A673 (cell line): Measurements from ENCODE around the gene PRSS3.

Source experiments
- EZH2 ChIP-seq: fragments of 200-600 bp; sonication (generic); IDR thresholded peaks from 2 replicates; pipeline ENCODE4 v1.6.1; 2017; ENCODE audit warnings: borderline replicate concordance, low read depth, mild to moderate bottlenecking, mixed read lengths, antibody characterized with exemption, low read length; ENCODE audit not compliant: poor library complexity, severe bottlenecking
- TF ChIP-seq, protein P1 (sequence below): fragments of 300-800, 200-600 bp; sonication (generic); conservative IDR thresholded peaks from 2 replicates; pipeline ENCODE4 v1.5.1; 2017; ENCODE audit warnings: low read depth, mild to moderate bottlenecking, antibody characterized with exemption, low read length, moderate library complexity, mixed read lengths

DNA sequence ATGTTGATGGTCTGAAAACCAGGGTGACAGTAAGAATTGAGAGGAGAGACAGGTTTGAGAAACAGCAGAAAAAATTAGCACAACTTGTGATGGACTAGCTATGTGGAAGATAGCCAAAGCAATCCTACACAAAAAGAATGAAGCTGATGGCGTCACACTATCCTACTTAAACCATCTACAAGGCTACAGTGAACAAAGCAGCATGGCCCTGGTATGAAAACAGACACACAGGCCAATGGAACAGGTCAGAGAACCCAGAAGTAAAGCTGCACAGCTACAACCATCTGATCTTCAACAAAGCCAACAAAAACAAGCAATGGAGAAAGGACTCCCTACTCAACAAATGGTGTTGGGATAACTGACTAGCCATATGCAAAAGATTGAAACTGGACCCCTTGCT is 14.1 kb downstream of the PRSS3 start:
- TF ChIP-seq, protein P1, sequence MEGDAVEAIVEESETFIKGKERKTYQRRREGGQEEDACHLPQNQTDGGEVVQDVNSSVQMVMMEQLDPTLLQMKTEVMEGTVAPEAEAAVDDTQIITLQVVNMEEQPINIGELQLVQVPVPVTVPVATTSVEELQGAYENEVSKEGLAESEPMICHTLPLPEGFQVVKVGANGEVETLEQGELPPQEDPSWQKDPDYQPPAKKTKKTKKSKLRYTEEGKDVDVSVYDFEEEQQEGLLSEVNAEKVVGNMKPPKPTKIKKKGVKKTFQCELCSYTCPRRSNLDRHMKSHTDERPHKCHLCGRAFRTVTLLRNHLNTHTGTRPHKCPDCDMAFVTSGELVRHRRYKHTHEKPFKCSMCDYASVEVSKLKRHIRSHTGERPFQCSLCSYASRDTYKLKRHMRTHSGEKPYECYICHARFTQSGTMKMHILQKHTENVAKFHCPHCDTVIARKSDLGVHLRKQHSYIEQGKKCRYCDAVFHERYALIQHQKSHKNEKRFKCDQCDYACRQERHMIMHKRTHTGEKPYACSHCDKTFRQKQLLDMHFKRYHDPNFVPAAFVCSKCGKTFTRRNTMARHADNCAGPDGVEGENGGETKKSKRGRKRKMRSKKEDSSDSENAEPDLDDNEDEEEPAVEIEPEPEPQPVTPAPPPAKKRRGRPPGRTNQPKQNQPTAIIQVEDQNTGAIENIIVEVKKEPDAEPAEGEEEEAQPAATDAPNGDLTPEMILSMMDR: no peak
- TF ChIP-seq EZH2: no peak
